Measurements from ENCODE around the gene RIMBP3C. TPM values are rescaled to one million over a fixed set of nuclear protein-coding genes. Genes with fewer than 3 reads are reported as not detected.

RIMBP3C gene
- total RNA-seq, 2 donors from 2014 or later = 0.14 to 6.4 TPM

Small RNAs within 50 kb of the gene (small RNA-seq; reads per million reads assigned to genes)
- 0 reads per million in 2 donors for gene RF00492
- gene RN7SKP221 = 0 reads per million in 2 donors

Other genes with a start within 250 kb of the RIMBP3C start
- gene RIMBP3B, start 167.7 kb downstream of the RIMBP3C start, total RNA-seq = not detected
- 10 to 100 TPM in 1 of 2 donors, 1 to 10 TPM in 1; 2.3 to 16.8 TPM for gene HIC2, start 134.1 kb downstream of the RIMBP3C start, total RNA-seq
- gene TMEM191C, start 84.1 kb downstream of the RIMBP3C start, total RNA-seq = 1 to 10 TPM in 1 of 2 donors, under 1 TPM in 1; 0.55 to 6.0 TPM
- gene UBE2L3, start 16.3 kb upstream of the RIMBP3C start, total RNA-seq = 10 to 100 TPM; 61.7 to 78.1 TPM
- 10 to 100 TPM; 44.9 to 74.1 TPM for gene YDJC, start 78.6 kb upstream of the RIMBP3C start, total RNA-seq
- gene CCDC116, start 81.3 kb upstream of the RIMBP3C start, total RNA-seq = 1 to 10 TPM in 1 of 2 donors, under 1 TPM in 1; 0.27 to 3.1 TPM
- 10 to 100 TPM; 30.5 to 87.2 TPM for gene SDF2L1, start 90.8 kb upstream of the RIMBP3C start, total RNA-seq
- 10 to 100 TPM; 45.4 to 63.2 TPM for gene PPIL2, start 114.6 kb upstream of the RIMBP3C start, total RNA-seq
- 10 to 100 TPM in 1 of 2 donors, 1 to 10 TPM in 1; 2.9 to 16.2 TPM for gene YPEL1, start 184.3 kb upstream of the RIMBP3C start, total RNA-seq

All from prostate gland (tissue), 2 donors.